ENCODE data around the gene ADM. TPM values are rescaled to one million over a fixed set of nuclear protein-coding genes. Genes with fewer than 3 reads are reported as not detected.

Gene ADM
- total RNA-seq, 2 donors from 2014 or later, result 20.8 to 21.9 TPM

- intact Hi-C loops (cut with DNase I), result loop anchor here (1.0 to 10.0 kb wide), 4 partner anchors 348 to 566 kb away; no protein-coding TSS in a partner anchor
- peak; percentile 30 to 68 for ATAC-seq
Measured at GRCh38 chr11:10322830-10323792, 18.2 kb downstream of the ADM start.

DNA sequence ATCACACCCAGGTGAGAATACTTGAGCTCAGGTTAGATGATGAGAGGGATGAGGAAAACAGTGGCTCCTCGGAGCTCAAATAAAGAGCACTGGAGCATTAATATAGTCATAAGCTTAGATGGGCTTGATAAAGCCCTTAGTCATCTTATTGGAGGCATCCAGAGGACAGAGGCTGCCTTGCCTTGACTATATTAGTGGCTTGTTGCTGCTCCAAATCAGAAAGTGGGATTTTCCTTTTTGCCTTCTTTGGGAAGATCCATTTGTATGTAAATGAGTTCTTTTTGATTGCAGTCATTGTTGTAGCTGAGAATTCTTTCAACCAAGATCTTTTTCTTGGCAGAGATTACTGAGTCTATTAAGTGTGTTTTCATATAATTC lies 18.9 kb downstream of the ADM start:
- intact Hi-C loops (cut with DNase I), result loop anchor here (1.0 to 10.0 kb wide), 4 partner anchors 349 to 566 kb away; no protein-coding TSS in a partner anchor
- DNase-seq (no peak), ATAC-seq (no peak)

More at GRCh38 chr11:10322830-10323792, 18.2 kb downstream of the ADM start:
- DNase-seq, result peak; percentile 58

DNA sequence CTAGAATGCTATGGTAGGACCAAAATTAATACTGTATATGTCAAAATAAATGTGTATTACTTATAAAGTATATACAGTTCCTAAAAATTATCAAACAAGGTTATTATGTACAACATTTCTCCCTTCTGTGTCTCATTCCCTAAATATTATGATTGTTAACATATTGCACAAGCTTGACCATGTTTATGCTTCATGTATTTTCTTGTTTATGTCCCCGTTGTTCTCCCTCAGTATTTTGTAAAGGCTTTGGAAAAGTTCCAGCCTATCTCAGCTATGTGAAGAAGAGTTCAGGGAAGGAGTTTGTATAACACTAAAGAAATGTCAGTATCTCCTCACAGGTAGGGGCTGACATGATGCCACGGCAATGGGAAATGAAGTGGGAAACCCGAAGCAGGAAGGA lies 19.6 kb downstream of the ADM start:
- no peak for DNase-seq
- intact Hi-C loops (cut with DNase I), result loop anchor here (5.0 to 10.0 kb wide), 3 partner anchors 350 to 567 kb away; no protein-coding TSS in a partner anchor
- ATAC-seq, result no peak

DNA sequence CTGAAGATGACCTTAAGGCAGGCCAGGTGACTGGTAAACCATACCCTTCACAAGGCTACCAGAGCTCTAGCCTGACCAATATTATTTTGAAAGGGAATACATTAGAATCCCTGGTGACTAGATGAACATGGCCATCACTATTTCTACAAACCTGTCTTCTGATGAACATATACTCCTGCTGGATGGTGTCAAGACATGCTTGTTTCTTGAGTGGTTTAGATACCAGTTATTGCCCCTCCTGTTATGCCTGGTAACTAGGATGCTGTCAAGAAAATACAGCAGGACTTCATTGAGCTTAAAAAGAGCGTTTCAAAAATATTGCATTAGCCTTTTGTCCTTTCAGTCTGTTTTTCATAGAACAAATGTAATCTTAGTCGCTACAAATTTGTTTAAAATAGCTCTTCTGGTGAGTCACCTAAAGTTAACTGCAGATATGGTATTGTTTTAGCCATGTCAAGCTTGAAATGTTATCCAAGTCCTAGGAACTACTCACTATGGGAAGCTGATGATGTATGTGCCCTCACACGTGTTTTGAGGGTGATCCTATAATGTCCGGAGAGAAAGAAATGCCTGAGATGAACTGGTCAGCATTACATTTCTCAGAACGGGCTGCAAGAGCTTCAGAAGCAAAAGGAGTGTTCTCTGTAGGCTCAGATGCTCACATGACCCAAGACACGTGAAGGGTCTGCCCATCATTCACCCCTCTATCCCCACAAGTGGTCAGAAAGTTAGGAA lies 20.6 kb downstream of the ADM start:
- ATAC-seq (no peak), DNase-seq (no peak)
- intact Hi-C loops (cut with DNase I), result loop anchor here in 1 of 2 donors (10.0 kb wide), 1 partner anchor 351 kb away; no protein-coding TSS in a partner anchor

GRCh38 chr11:10326012-10326964 lies 21.4 kb downstream of the ADM start:
- ATAC-seq, result peak in 1 of 2 donors; percentile 16
- intact Hi-C loops (cut with DNase I), result loop anchor here in 1 of 2 donors (10.0 kb wide), 1 partner anchor 351 kb away; no protein-coding TSS in a partner anchor
- DNase-seq, result peak; percentile 36

DNA sequence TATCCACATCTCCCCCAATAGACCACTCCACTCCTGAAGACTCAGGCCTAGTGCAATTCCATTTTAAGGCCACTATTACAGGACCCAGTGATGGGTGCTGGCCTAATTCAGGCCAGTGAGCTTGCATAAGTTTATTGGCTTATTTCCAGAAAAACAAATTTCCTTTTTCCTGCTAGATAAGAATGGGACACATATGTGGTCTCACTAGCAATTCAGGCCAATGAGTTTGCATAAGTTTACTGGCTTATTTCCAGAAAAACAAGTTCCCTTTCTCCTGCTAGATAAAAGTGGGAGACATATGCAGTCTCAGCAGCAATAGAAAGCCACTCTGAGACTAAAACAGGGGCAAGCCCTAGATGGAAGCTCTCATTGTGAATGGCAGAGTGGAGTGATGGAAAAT lies 22.4 kb downstream of the ADM start:
- DNase-seq (no peak), ATAC-seq (peak; percentile 43 to 51)
- intact Hi-C loops (cut with DNase I), result loop anchor here in 1 of 2 donors (10.0 kb wide), 1 partner anchor 352 kb away; no protein-coding TSS in a partner anchor

- intact Hi-C loops (cut with DNase I), result loop anchor here in 1 of 2 donors (10.0 kb wide), 1 partner anchor 354 kb away; no protein-coding TSS in a partner anchor
- no peak for DNase-seq
- ATAC-seq, result peak; percentile 28 to 64
Measured at GRCh38 chr11:10328314-10329098, 23.6 kb downstream of the ADM start.

- intact Hi-C loops (cut with DNase I), result loop anchor here in 1 of 2 donors (10.0 kb wide), 1 partner anchor 355 kb away; no protein-coding TSS in a partner anchor
- DNase-seq, result no peak
- ATAC-seq, result no peak
Measured at GRCh38 chr11:10329356-10329755, 24.5 kb downstream of the ADM start.

- intact Hi-C loops (cut with DNase I), result loop anchor here in 1 of 2 donors (10.0 kb wide), 1 partner anchor 355 kb away; no protein-coding TSS in a partner anchor
- ATAC-seq, result no peak
Measured at GRCh38 chr11:10329935-10330334, 25.1 kb downstream of the ADM start.

GRCh38 chr11:10331548-10332289 lies 26.8 kb downstream of the ADM start:
- intact Hi-C loops (cut with DNase I), result no loop called here
- no peak for ATAC-seq

More at GRCh38 chr11:10329935-10330334, 25.1 kb downstream of the ADM start:
- DNase-seq, result no peak

DNA sequence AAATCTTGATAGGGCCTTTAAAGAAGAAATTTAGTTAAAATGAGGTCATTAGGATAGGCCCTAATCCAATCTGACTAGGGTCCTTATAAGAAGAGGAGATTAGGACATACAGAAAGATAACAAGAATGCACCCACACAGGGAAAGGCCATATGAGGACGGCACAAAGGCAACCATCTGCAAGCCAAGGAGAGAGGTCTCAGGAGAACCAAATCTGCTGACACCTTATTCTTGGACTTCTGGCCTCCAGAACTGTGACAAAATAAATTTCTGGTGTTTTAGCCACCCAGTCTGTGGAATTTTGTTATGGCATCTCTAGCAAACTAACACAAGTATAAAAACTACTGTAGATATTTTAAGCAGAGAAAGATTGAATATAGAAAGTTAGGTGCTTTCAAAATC lies 28.6 kb downstream of the ADM start:
- DNase-seq (no peak), ATAC-seq (peak in 1 of 2 donors; percentile 62)
- intact Hi-C loops (cut with DNase I), result no loop called here

More at GRCh38 chr11:10331548-10332289, 26.8 kb downstream of the ADM start:
- DNase-seq, result no peak

- intact Hi-C loops (cut with DNase I), result no loop called here
- ATAC-seq (no peak), DNase-seq (no peak)
Measured at GRCh38 chr11:10338287-10338686, 33.4 kb downstream of the ADM start.

GRCh38 chr11:10348650-10349280 lies 43.9 kb downstream of the ADM start:
- DNase-seq (no peak), ATAC-seq (no peak)
- intact Hi-C loops (cut with DNase I), result no loop called here

DNA sequence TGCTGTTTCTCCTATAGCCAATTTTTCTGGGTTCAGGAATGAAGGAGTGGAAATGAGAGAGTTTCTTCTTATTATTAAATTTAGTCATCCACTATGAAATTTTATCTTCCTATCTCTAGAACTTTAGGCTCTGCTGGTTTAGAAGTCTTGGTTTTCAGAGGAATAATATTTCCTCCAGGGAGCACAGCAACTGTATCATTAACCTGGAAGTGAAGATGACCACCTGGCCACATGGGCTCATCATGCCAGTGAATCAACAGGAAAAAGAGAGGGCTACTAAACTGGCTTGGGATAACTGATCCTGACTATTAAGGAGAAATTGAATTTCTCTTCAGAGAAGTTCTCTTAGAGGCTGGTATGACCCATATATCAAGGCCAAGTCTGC lies 44.4 kb downstream of the ADM start:
- ATAC-seq (no peak), DNase-seq (no peak)
- intact Hi-C loops (cut with DNase I), result no loop called here

GRCh38 chr11:10349806-10350205 lies 44.9 kb downstream of the ADM start:
- intact Hi-C loops (cut with DNase I), result no loop called here
- DNase-seq (no peak), ATAC-seq (no peak)

- no peak for DNase-seq
- ATAC-seq, result no peak
- intact Hi-C loops (cut with DNase I), result no loop called here
Measured at GRCh38 chr11:10350334-10350733, 45.5 kb downstream of the ADM start.
